Activated CD4-positive, alpha-beta memory T cell treated with anti-CD3 and anti-CD28 coated beads for 36 hours (primary cell): ENCODE data around the gene RER1. TPM values are rescaled to one million over a fixed set of nuclear protein-coding genes. Genes with fewer than 3 reads are reported as not detected.

Experiments
- CTCF ChIA-PET: fragments of 350-600 bp; sonication (Branson Sonifier 250); formaldehyde crosslinking; loops from one replicate; lab custom pipeline; 2021; ENCODE audit warnings: antibody characterized with exemption, inconsistent platforms; lab: Charles Lee
- POLR2A ChIA-PET: fragments of 350-600 bp; sonication (Branson Sonifier 250); formaldehyde crosslinking; loops from one replicate; lab custom pipeline; 2021; ENCODE audit warnings: antibody characterized with exemption; lab: Charles Lee
- DNase-seq: peaks from one replicate; pipeline ENCODE4 v3.0.0-alpha.2; 2020
- H3K27ac Mint-ChIP-seq: one replicate; pipeline ENCODE4 v1.8.0; 2021; ENCODE audit warnings: mixed read lengths
- H3K27me3 Mint-ChIP-seq: one replicate; pipeline ENCODE4 v1.8.0; 2021; ENCODE audit warnings: mixed read lengths
- H3K36me3 Mint-ChIP-seq: one replicate; pipeline ENCODE4 v1.8.0; 2021; ENCODE audit warnings: mixed read lengths
- H3K4me1 Mint-ChIP-seq: one replicate; pipeline ENCODE4 v1.8.0; 2021; ENCODE audit warnings: low read depth, mixed read lengths
- H3K4me3 Mint-ChIP-seq: one replicate; pipeline ENCODE4 v1.8.0; 2021; ENCODE audit warnings: mild to moderate bottlenecking, mixed read lengths
- H3K9me3 Mint-ChIP-seq: one replicate; pipeline ENCODE4 v1.8.0; 2021; ENCODE audit warnings: mixed read lengths
- intact Hi-C: fragments of 100-400 bp; cut with micrococcal nuclease; formaldehyde crosslinking; loops from one replicate; pipeline ENCODE4 v1.15.1; 2023
- total RNA-seq, 2 experiments: library from RNA; stranded (reverse); gene quantifications; one replicate each; pipeline ENCODE4 v1.2.3, GENCODE V29; 2021

RER1 gene
- total RNA-seq, 2 experiments from 2014 or later, result 148 to 154 TPM

- Mint-ChIP-seq H3K27ac (peak overlapping the region; percentile 80), H3K36me3 (no peaks in the 10 kb centered on the region), H3K4me3 (peak overlapping the region; percentile 71), H3K27me3 (no peaks in the 10 kb centered on the region), H3K9me3 (no peaks in the 10 kb centered on the region), H3K4me1 (peaks cover 31% of the 10 kb centered on the region)
- intact Hi-C loops, result loop anchor here (10.0 kb wide), 1 partner anchor 502 kb away; the partner anchor contains the start of genes CALML6 and TMEM52
- CTCF ChIA-PET, result interaction anchor here (0.9 to 3.2 kb wide), 9 partner anchors 14 to 221 kb away, joined by 3 to 43 read pairs (median 5); partner anchors contain the start of genes FAAP20, PANK4 and TNFRSF14
- peak; percentile 55 for DNase-seq
- POLR2A ChIA-PET, result interaction anchor here (0.9 to 2.8 kb wide), 6 partner anchors 110 to 169 kb away, joined by 3 to 15 read pairs (median 4); partner anchors contain the start of genes PANK4 and TNFRSF14
Measured at GRCh38 chr1:2416403-2416802, 24.8 kb downstream of the RER1 start.

- DNase-seq, result no peak
- peaks cover 28% of the 10 kb centered on the region for H3K4me1 Mint-ChIP-seq
- H3K9me3 Mint-ChIP-seq, result peaks cover under 1% of the 10 kb centered on the region
- intact Hi-C loops, result loop anchor here (10.0 kb wide), 1 partner anchor 502 kb away; the partner anchor contains the start of genes CALML6 and TMEM52
- H3K4me3 Mint-ChIP-seq, result peak overlapping the region; percentile 71
- CTCF ChIA-PET, result interaction anchor here (1.3 to 3.2 kb wide), 2 partner anchors 131 to 505 kb away, joined by 5 to 43 read pairs; no protein-coding TSS in a partner anchor
- no peaks in the 10 kb centered on the region for H3K36me3 Mint-ChIP-seq
- no peaks in the 10 kb centered on the region for H3K27me3 Mint-ChIP-seq
- H3K27ac Mint-ChIP-seq, result peak overlapping the region; percentile 80
- POLR2A ChIA-PET, result no interaction called here
Measured at GRCh38 chr1:2417083-2417832, 25.6 kb downstream of the RER1 start.

- ChIA-PET CTCF (interaction anchor here (1.3 kb wide), 1 partner anchor 504 kb away, joined by 5 read pairs; no protein-coding TSS in a partner anchor), POLR2A (interaction anchor here (0.8 kb wide), 1 partner anchor 138 kb away, joined by 3 read pairs; the partner anchor contains the start of gene TNFRSF14)
- no peaks in the 10 kb centered on the region for H3K27me3 Mint-ChIP-seq
- H3K4me3 Mint-ChIP-seq, result no peak overlapping the region
- peaks cover 28% of the 10 kb centered on the region for H3K4me1 Mint-ChIP-seq
- no peaks in the 10 kb centered on the region for H3K36me3 Mint-ChIP-seq
- no peak overlapping the region for H3K27ac Mint-ChIP-seq
- peaks cover 5% of the 10 kb centered on the region for H3K9me3 Mint-ChIP-seq
- no peak for DNase-seq
- intact Hi-C loops, result loop anchor here (10.0 kb wide), 1 partner anchor 503 kb away; the partner anchor contains the start of genes CALML6 and TMEM52
Measured at GRCh38 chr1:2417833-2418225, 26.2 kb downstream of the RER1 start.

GRCh38 chr1:2418791-2419320 lies 27.2 kb downstream of the RER1 start:
- CTCF ChIA-PET, result no interaction called here
- H3K27ac Mint-ChIP-seq, result no peak overlapping the region
- POLR2A ChIA-PET, result no interaction called here
- H3K9me3 Mint-ChIP-seq, result peaks cover 12% of the 10 kb centered on the region
- no peak overlapping the region for H3K4me3 Mint-ChIP-seq
- no peaks in the 10 kb centered on the region for H3K27me3 Mint-ChIP-seq
- no peaks in the 10 kb centered on the region for H3K36me3 Mint-ChIP-seq
- DNase-seq, result no peak
- intact Hi-C loops, result loop anchor here (10.0 kb wide), 1 partner anchor 504 kb away; the partner anchor contains the start of genes CALML6 and TMEM52
- H3K4me1 Mint-ChIP-seq, result peaks cover 27% of the 10 kb centered on the region

GRCh38 chr1:2419416-2419815 lies 27.8 kb downstream of the RER1 start:
- no peak for DNase-seq
- H3K36me3 Mint-ChIP-seq, result no peaks in the 10 kb centered on the region
- no peak overlapping the region for H3K27ac Mint-ChIP-seq
- intact Hi-C loops, result loop anchor here (10.0 kb wide), 1 partner anchor 505 kb away; the partner anchor contains the start of genes CALML6 and TMEM52
- ChIA-PET CTCF (no interaction called here), POLR2A (no interaction called here)
- no peaks in the 10 kb centered on the region for H3K27me3 Mint-ChIP-seq
- peaks cover 21% of the 10 kb centered on the region for H3K4me1 Mint-ChIP-seq
- no peak overlapping the region for H3K4me3 Mint-ChIP-seq
- H3K9me3 Mint-ChIP-seq, result peaks cover 12% of the 10 kb centered on the region

- H3K9me3 Mint-ChIP-seq, result peaks cover 12% of the 10 kb centered on the region
- CTCF ChIA-PET, result no interaction called here
- no peak overlapping the region for H3K4me3 Mint-ChIP-seq
- intact Hi-C loops, result no loop called here
- H3K27ac Mint-ChIP-seq, result no peak overlapping the region
- H3K36me3 Mint-ChIP-seq, result no peaks in the 10 kb centered on the region
- no peaks in the 10 kb centered on the region for H3K4me1 Mint-ChIP-seq
- H3K27me3 Mint-ChIP-seq, result no peaks in the 10 kb centered on the region
- DNase-seq, result no peak
- POLR2A ChIA-PET, result no interaction called here
Measured at GRCh38 chr1:2422523-2422922, 30.9 kb downstream of the RER1 start.

- intact Hi-C loops, result no loop called here
- Mint-ChIP-seq H3K36me3 (no peaks in the 10 kb centered on the region), H3K27me3 (no peaks in the 10 kb centered on the region), H3K27ac (no peak overlapping the region), H3K4me3 (no peak overlapping the region), H3K9me3 (peaks cover 24% of the 10 kb centered on the region), H3K4me1 (no peaks in the 10 kb centered on the region)
- CTCF ChIA-PET, result interaction anchor here (1.4 kb wide), 1 partner anchor 231 kb away, joined by 3 read pairs; no protein-coding TSS in a partner anchor
- POLR2A ChIA-PET, result no interaction called here
- no peak for DNase-seq
Measured at GRCh38 chr1:2425892-2426291, 34.3 kb downstream of the RER1 start.

GRCh38 chr1:2426540-2426939 lies 34.9 kb downstream of the RER1 start:
- CTCF ChIA-PET, result interaction anchor here (1.4 kb wide), 1 partner anchor 232 kb away, joined by 3 read pairs; no protein-coding TSS in a partner anchor

GRCh38 chr1:2427051-2427450 lies 35.4 kb downstream of the RER1 start:
- ChIA-PET POLR2A (no interaction called here), CTCF (no interaction called here)
- intact Hi-C loops, result no loop called here
- Mint-ChIP-seq H3K4me1 (no peaks in the 10 kb centered on the region), H3K27me3 (no peaks in the 10 kb centered on the region), H3K36me3 (no peaks in the 10 kb centered on the region), H3K27ac (no peak overlapping the region), H3K4me3 (no peak overlapping the region), H3K9me3 (peaks cover 24% of the 10 kb centered on the region)
- no peak for DNase-seq

More at GRCh38 chr1:2426540-2426939, 34.9 kb downstream of the RER1 start:
- Mint-ChIP-seq H3K4me1 (no peaks in the 10 kb centered on the region), H3K4me3 (no peak overlapping the region), H3K27me3 (no peaks in the 10 kb centered on the region), H3K9me3 (peaks cover 24% of the 10 kb centered on the region), H3K27ac (no peak overlapping the region), H3K36me3 (no peaks in the 10 kb centered on the region)
- POLR2A ChIA-PET, result no interaction called here
- no peak for DNase-seq
- intact Hi-C loops, result no loop called here

GRCh38 chr1:2427976-2428375 lies 36.3 kb downstream of the RER1 start:
- H3K36me3 Mint-ChIP-seq, result no peaks in the 10 kb centered on the region
- CTCF ChIA-PET, result no interaction called here
- H3K27me3 Mint-ChIP-seq, result no peaks in the 10 kb centered on the region
- H3K4me3 Mint-ChIP-seq, result no peak overlapping the region
- H3K4me1 Mint-ChIP-seq, result no peaks in the 10 kb centered on the region
- intact Hi-C loops, result no loop called here
- no peak overlapping the region for H3K27ac Mint-ChIP-seq
- POLR2A ChIA-PET, result no interaction called here
- H3K9me3 Mint-ChIP-seq, result peaks cover 17% of the 10 kb centered on the region
- no peak for DNase-seq

GRCh38 chr1:2428490-2428889 lies 36.8 kb downstream of the RER1 start:
- Mint-ChIP-seq H3K4me3 (no peak overlapping the region), H3K4me1 (no peaks in the 10 kb centered on the region), H3K27me3 (no peaks in the 10 kb centered on the region), H3K36me3 (no peaks in the 10 kb centered on the region), H3K27ac (no peak overlapping the region), H3K9me3 (peaks cover 12% of the 10 kb centered on the region)
- intact Hi-C loops, result no loop called here
- DNase-seq, result no peak
- ChIA-PET CTCF (no interaction called here), POLR2A (no interaction called here)
